Peyer's patch (tissue), 4 donors: ENCODE measurements around the gene FGF19. TPM values are rescaled to one million over a fixed set of nuclear protein-coding genes. Genes with fewer than 3 reads are reported as not detected.
A peak's percentile ranks its signal among the peaks of the same experiment; 100 is the strongest.

Experiments used
- DNase-seq, 3 donors: peaks; one replicate each; pipeline ENCODE4 v3.0.0-alpha.2; 2017 to 2019
- H3K27ac ChIP-seq, 4 donors: fragments of 200-600 bp; sonication (generic); one replicate each; pipeline ENCODE4 v1.5.1; 2016 to 2019
- H3K27me3 ChIP-seq, 2 donors: fragments of 200-600 bp; sonication (generic); one replicate each; pipeline ENCODE4 v1.5.1; 2019
- H3K36me3 ChIP-seq, 3 donors: fragments of 200-600 bp; sonication (generic); one replicate each; pipeline ENCODE4 v1.5.1; 2016 to 2019
- H3K4me1 ChIP-seq, 4 donors: fragments of 200-600 bp; sonication (generic); one replicate each; pipeline ENCODE4 v1.5.1; 2016 to 2019
- H3K4me3 ChIP-seq, 4 donors: fragments of 200-600 bp; sonication (generic); 1 replicate in 3 of 4; 2 replicates in 1 of 4; pipeline ENCODE4 v1.5.1; 2016 to 2019; ENCODE audit warnings: mild to moderate bottlenecking in 1 of 4
- H3K9me3 ChIP-seq, 4 donors: fragments of 200-600 bp; sonication (generic); one replicate each; pipeline ENCODE4 v1.5.1; 2016 to 2019; ENCODE audit warnings: mild to moderate bottlenecking in 1 of 4
- CTCF ChIP-seq, 6 experiments: fragments of 450-650 bp in 4 of 6; fragments of 200-600 bp in 2 of 6; sonication (generic) in 1 of 6; IDR thresholded peaks; one replicate each; pipeline ENCODE4 v1.5.1; 2017 to 2019; ENCODE audit warnings: antibody characterized with exemption in 6 of 6, mild to moderate bottlenecking in 3 of 6, moderate library complexity in 1 of 6
- POLR2A ChIP-seq, 2 donors: fragments of 450-650 bp; IDR thresholded peaks; one replicate each; pipeline ENCODE4 v1.5.1; 2017; ENCODE audit warnings: antibody characterized with exemption in 2 of 2, mild to moderate bottlenecking in 2 of 2, moderate library complexity in 2 of 2
- total RNA-seq, 4 donors: library from RNA; depleted of rRNA; stranded (reverse); fragments of >200 nt; gene quantifications; one replicate each; pipeline ENCODE4 v1.1.0, GENCODE V29; 2016

Gene FGF19
- total RNA-seq, 4 donors from 2014 or later = 3.2 to 4.9 TPM; not detected in 2

DNA sequence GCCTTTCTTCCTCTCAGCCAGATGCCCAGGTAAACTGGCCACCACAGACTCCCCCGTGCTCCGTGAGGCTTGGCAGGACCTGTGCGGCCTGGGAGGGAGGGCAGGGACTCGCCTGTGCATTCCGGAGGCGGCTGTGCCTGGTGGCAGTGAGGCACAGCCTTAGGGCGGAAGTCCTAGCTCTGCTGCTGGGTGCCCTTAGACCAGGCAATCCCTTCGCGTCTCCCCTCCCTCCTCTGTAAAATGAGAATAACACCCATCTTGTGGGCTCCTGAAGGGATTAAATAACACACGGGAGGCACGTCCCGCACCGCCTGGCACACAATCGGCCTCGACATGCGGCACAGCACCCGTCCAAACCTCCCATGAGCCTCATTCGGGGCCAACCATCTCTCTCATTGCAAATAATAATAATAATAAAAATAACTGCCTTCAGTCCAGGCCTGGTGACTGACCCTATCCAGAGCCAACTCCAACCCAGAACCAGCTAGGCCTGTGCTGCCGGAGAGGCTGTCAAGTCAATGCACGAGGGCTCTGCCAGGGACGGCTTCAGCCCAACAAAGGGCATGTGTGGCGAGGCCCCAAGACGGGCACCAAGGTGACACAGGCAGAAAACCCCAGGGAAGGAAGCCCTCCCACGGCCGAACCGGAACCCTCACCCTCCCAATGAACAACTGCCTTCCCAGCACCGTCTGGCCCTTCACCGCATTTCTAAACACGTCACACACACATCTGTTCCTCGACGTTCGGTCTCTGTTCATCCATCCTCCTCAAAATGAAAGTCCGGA, 36.9 kb downstream of the FGF19 start:
- Histone ChIP-seq H3K27ac (no peak overlapping the region), H3K27me3 (no peaks in the 10 kb centered on the region), H3K4me1 (peaks cover 0 to 4% (median 0%) of the 10 kb centered on the region in 4 donors), H3K4me3 (no peak overlapping the region), H3K9me3 (no peaks in the 10 kb centered on the region), H3K36me3 (peaks cover 0 to 63% (median 0%) of the 10 kb centered on the region in 3 donors)
- TF ChIP-seq CTCF (IDR thresholded peaks at IDR 0.05) (no peak), POLR2A (IDR thresholded peaks at IDR 0.05) (no peak)
- peak in 1 of 3 donors; percentile 45 for DNase-seq

DNA sequence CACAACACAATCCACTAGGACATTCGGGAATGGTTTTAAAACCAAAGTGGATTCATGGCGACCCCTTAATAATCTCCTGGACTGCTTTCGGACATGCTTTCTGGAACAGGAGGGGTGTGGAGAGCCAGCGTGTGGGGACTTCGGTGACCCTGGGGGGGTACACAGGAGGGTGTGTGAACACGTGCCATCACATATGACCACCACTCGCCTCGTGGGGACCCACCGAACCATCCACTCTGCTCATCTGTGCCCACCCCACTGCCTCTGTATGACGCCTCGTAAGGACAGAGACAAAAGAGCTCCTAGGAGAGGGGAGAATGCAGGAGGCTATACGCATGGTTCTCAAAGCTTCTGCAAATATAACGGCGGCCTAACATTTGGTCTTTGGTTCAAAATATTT, 37.6 kb downstream of the FGF19 start:
- TF ChIP-seq CTCF (IDR thresholded peaks at IDR 0.05) (no peak), POLR2A (IDR thresholded peaks at IDR 0.05) (no peak)
- Histone ChIP-seq H3K4me3 (no peak overlapping the region), H3K27me3 (no peaks in the 10 kb centered on the region), H3K9me3 (no peaks in the 10 kb centered on the region), H3K4me1 (peaks cover 0 to 4% (median 0%) of the 10 kb centered on the region in 4 donors), H3K36me3 (peaks cover 0 to 56% (median 0%) of the 10 kb centered on the region in 3 donors), H3K27ac (no peak overlapping the region)
- no peak for DNase-seq

DNA sequence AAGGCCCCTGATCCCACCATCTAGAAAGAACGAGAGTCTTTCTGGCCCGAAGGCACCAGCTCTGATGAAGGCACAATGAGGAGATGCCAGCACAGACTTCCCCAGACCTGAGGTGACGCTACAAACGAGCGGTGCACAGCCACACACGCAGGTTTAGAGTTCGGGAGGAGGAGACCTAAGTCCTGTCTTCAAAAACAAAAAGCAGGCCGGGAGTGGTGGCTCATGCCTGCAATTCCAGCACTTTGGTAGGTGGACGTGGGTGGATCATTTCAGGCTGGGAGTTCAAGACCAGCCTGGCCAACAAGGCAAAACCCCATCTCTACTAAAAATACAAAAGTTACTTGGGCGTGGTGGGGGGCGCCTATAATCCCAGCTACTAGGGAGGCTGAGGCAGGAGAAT, 38.2 kb downstream of the FGF19 start:
- no peaks in the 10 kb centered on the region for H3K27me3 ChIP-seq
- peaks cover 0 to 4% (median 0%) of the 10 kb centered on the region in 4 donors for H3K4me1 ChIP-seq
- H3K27ac ChIP-seq = no peak overlapping the region
- H3K4me3 ChIP-seq = no peak overlapping the region
- TF ChIP-seq CTCF (IDR thresholded peaks at IDR 0.05) = no peak
- TF ChIP-seq POLR2A (IDR thresholded peaks at IDR 0.05) = no peak
- no peaks in the 10 kb centered on the region for H3K9me3 ChIP-seq
- DNase-seq = no peak
- H3K36me3 ChIP-seq = peaks cover 0 to 50% (median 0%) of the 10 kb centered on the region in 3 donors

- no peak overlapping the region for H3K4me3 ChIP-seq
- no peaks in the 10 kb centered on the region for H3K9me3 ChIP-seq
- no peaks in the 10 kb centered on the region for H3K27me3 ChIP-seq
- DNase-seq = peak in 1 of 3 donors; percentile 22
- no peak for TF ChIP-seq POLR2A (IDR thresholded peaks at IDR 0.05)
- TF ChIP-seq CTCF (IDR thresholded peaks at IDR 0.05) = no peak
- H3K27ac ChIP-seq = no peak overlapping the region
- peaks cover 0 to 46% (median 0%) of the 10 kb centered on the region in 3 donors for H3K36me3 ChIP-seq
- H3K4me1 ChIP-seq = peaks cover 0 to under 1% (median 0%) of the 10 kb centered on the region in 4 donors
Observed at GRCh38 chr11:69664901-69665300, 38.9 kb downstream of the FGF19 start.

DNA sequence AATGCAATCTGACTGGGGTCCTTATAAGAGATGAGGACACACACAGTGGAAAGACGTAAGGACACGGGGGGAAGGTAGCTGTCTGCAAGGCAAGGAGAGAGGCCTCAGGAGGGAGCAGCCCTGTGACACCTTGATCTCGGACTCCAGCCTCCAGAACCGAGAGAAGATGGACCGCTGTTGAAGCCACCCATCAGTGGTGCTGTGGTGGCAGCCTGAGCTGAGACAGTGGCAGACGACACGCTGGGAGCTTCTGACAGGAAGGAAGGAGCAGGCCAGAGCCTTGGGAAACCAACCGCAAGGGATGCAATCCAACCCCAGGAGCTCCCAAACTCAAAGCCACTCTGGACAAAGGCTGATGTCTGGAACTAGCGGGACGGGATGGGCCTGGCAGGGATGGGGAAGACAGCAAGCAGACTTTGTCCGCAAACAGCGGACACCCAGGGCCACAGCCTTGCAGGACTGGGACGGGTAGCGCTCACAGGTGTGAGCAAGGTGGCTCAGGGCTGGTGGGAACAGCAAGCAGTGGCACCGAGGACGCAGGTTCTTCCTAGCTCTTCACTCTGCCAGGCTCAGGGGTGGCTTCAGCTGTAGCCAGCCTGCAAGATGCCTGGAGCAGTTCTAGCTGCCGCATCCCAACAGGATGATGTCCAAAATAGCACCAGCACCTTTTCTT, 39.6 kb downstream of the FGF19 start:
- Histone ChIP-seq H3K4me3 (no peak overlapping the region), H3K27ac (no peak overlapping the region), H3K36me3 (peaks cover 0 to 41% (median 0%) of the 10 kb centered on the region in 3 donors), H3K9me3 (no peaks in the 10 kb centered on the region), H3K4me1 (no peaks in the 10 kb centered on the region), H3K27me3 (no peaks in the 10 kb centered on the region)
- TF ChIP-seq POLR2A (IDR thresholded peaks at IDR 0.05) (no peak), CTCF (IDR thresholded peaks at IDR 0.05) (no peak)
- DNase-seq = peak in 1 of 3 donors; percentile 24
